HEK293 (cell line): ENCODE results near the gene KIAA0753.

Experiments used
- CTCF ChIA-PET: fragments of 350-600 bp; formaldehyde crosslinking; extraction: SDS; loops from one replicate; lab custom pipeline; 2021; ENCODE audit warnings: antibody characterized with exemption; lab: Yijun Ruan, JAX
- POLR2A ChIA-PET: fragments of 300-600 bp; formaldehyde crosslinking; extraction: SDS; loops from one replicate; lab custom pipeline; 2020; ENCODE audit warnings: antibody characterized with exemption, inconsistent platforms; lab: Yijun Ruan, JAX
- H3K27ac ChIP-seq: fragments of 200-500 bp; sonication (Bioruptor generic); 2 replicates; pipeline ENCODE4 v1.5.1; 2014; ENCODE audit warnings: low read depth, low read length, control low read depth, inconsistent platforms; ENCODE audit errors: extremely low read depth
- H3K36me3 ChIP-seq, 2 experiments: fragments of 200-500 bp in 1 of 2; sonication (Bioruptor generic) in 1 of 2; 1 replicate in 1 of 2; 2 replicates in 1 of 2; pipeline ENCODE4 v1.5.1; 2014 to 2017; ENCODE audit warnings: inconsistent platforms in 2 of 2, low read length in 2 of 2; ENCODE audit not compliant: control insufficient read depth in 2 of 2, insufficient read depth in 1 of 2
- H3K4me1 ChIP-seq: fragments of 200-500 bp; sonication (Bioruptor generic); 2 replicates; pipeline ENCODE4 v1.5.1; 2014; ENCODE audit warnings: mild to moderate bottlenecking, low read length, inconsistent platforms; ENCODE audit not compliant: control insufficient read depth, insufficient read depth
- H3K4me3 ChIP-seq: 2 replicates; pipeline ENCODE4 v1.5.1; 2011; ENCODE audit warnings: low read depth, mild to moderate bottlenecking, control low read depth, low read length, moderate library complexity
- H3K9me3 ChIP-seq: fragments of 200-500 bp; sonication (Bioruptor generic); 2 replicates; pipeline ENCODE4 v1.5.1; 2014; ENCODE audit warnings: low read depth, low read length, inconsistent platforms; ENCODE audit not compliant: control insufficient read depth, insufficient read depth
- ATF2 ChIP-seq: fragments of 450-650 bp; formaldehyde crosslinking; IDR thresholded peaks from 2 replicates; pipeline ENCODE4 v1.5.1; 2016; ENCODE audit warnings: missing biosample characterization, missing genetic modification characterization, low read depth
- BCL11B ChIP-seq: fragments of 450-650 bp; formaldehyde crosslinking; IDR thresholded peaks from 2 replicates; pipeline ENCODE4 v1.5.1; 2016; ENCODE audit warnings: low read depth, missing biosample characterization, missing genetic modification characterization
- BCL6B ChIP-seq: fragments of 450-650 bp; formaldehyde crosslinking; IDR thresholded peaks from 2 replicates; pipeline ENCODE4 v1.5.1; 2017; ENCODE audit warnings: missing biosample characterization, missing genetic modification characterization
- FEZF1 ChIP-seq: fragments of 450-650 bp; formaldehyde crosslinking; IDR thresholded peaks from 2 replicates; pipeline ENCODE4 v1.5.1; 2016; ENCODE audit warnings: missing biosample characterization, missing genetic modification characterization
- GLI2 ChIP-seq: fragments of 450-650 bp; formaldehyde crosslinking; IDR thresholded peaks from 2 replicates; pipeline ENCODE4; 2017; ENCODE audit warnings: missing biosample characterization, missing genetic modification characterization, low read depth, borderline replicate concordance
- GLIS2 ChIP-seq: fragments of 450-650 bp; formaldehyde crosslinking; IDR thresholded peaks from 2 replicates; pipeline ENCODE4 v1.5.1; 2016; ENCODE audit warnings: missing biosample characterization, missing genetic modification characterization
- HOXA7 ChIP-seq: sonication (generic); formaldehyde crosslinking; IDR thresholded peaks from 2 replicates; pipeline ENCODE4 v1.8.1; 2022; ENCODE audit warnings: missing genetic modification reagents, borderline replicate concordance
- KLF16 ChIP-seq: fragments of 450-650 bp; formaldehyde crosslinking; IDR thresholded peaks from 2 replicates; pipeline ENCODE4 v1.5.1; 2017; ENCODE audit warnings: missing biosample characterization, missing genetic modification characterization
- PRDM2 ChIP-seq: fragments of 450-650 bp; formaldehyde crosslinking; IDR thresholded peaks from 2 replicates; pipeline ENCODE4 v1.5.1; 2016; ENCODE audit warnings: missing biosample characterization, missing genetic modification characterization, borderline replicate concordance
- RBAK ChIP-seq: fragments of 450-650 bp; formaldehyde crosslinking; IDR thresholded peaks from 2 replicates; pipeline ENCODE4 v1.5.1; 2016; ENCODE audit warnings: missing biosample characterization, missing genetic modification characterization
- REST ChIP-seq: fragments of 450-650 bp; formaldehyde crosslinking; IDR thresholded peaks from 2 replicates; pipeline ENCODE4 v1.5.1; 2016; ENCODE audit warnings: missing biosample characterization, missing genetic modification characterization
- ZBTB44 ChIP-seq: fragments of 450-650 bp; IDR thresholded peaks from 2 replicates; pipeline ENCODE4 v1.5.1; 2018; ENCODE audit warnings: missing biosample characterization, mild to moderate bottlenecking, missing genetic modification characterization
- ZBTB7A ChIP-seq: fragments of 450-650 bp; formaldehyde crosslinking; IDR thresholded peaks from 2 replicates; pipeline ENCODE4 v1.5.1; 2016; ENCODE audit warnings: low read depth, missing biosample characterization, missing genetic modification characterization
- ZEB2 ChIP-seq: fragments of 450-650 bp; formaldehyde crosslinking; IDR thresholded peaks from 2 replicates; pipeline ENCODE4 v1.5.1; 2016; ENCODE audit warnings: missing biosample characterization, missing genetic modification characterization
- ZNF148 ChIP-seq: fragments of 450-650 bp; formaldehyde crosslinking; IDR thresholded peaks from 2 replicates; pipeline ENCODE4 v1.5.0; 2017; ENCODE audit warnings: missing biosample characterization, missing genetic modification characterization, borderline replicate concordance
- ZNF398 ChIP-seq: fragments of 450-650 bp; formaldehyde crosslinking; IDR thresholded peaks from 2 replicates; pipeline ENCODE4 v1.5.1; 2017; ENCODE audit warnings: missing biosample characterization, missing genetic modification characterization
- ZNF48 ChIP-seq: fragments of 450-650 bp; formaldehyde crosslinking; IDR thresholded peaks from 2 replicates; pipeline ENCODE4 v1.5.1; 2016; ENCODE audit warnings: missing biosample characterization, missing genetic modification characterization
- ZNF560 ChIP-seq: fragments of 450-650 bp; formaldehyde crosslinking; IDR thresholded peaks from 2 replicates; pipeline ENCODE4 v1.5.1; 2017; ENCODE audit warnings: missing biosample characterization, missing genetic modification characterization, borderline replicate concordance
- ZNF660 ChIP-seq: fragments of 450-650 bp; IDR thresholded peaks from 2 replicates; pipeline ENCODE4 v1.5.1; 2018; ENCODE audit warnings: missing biosample characterization, mild to moderate bottlenecking, missing genetic modification characterization

KIAA0753 gene

GRCh38 chr17:6544011-6544370 lies 96.5 kb downstream of the KIAA0753 start:
- CTCF ChIA-PET: no interaction called here
- POLR2A ChIA-PET: no interaction called here
- Histone ChIP-seq H3K4me1 (no peaks in the 10 kb centered on the region), H3K9me3 (no peaks in the 10 kb centered on the region), H3K27ac (no peak overlapping the region), H3K36me3 (no peaks in the 10 kb centered on the region), H3K4me3 (no peak overlapping the region)
- no peak for TF ChIP-seq GLIS2
- no peak for TF ChIP-seq ZNF560 (tag by site-specific recombination)
- no peak for TF ChIP-seq GLI2 (tag by site-specific recombination)
- TF ChIP-seq BCL11B: no peak
- no peak for TF ChIP-seq REST (tag by site-specific recombination)
- TF ChIP-seq ATF2 (tag by site-specific recombination): no peak
- no peak for TF ChIP-seq ZEB2
- TF ChIP-seq FEZF1 (tag by site-specific recombination): no peak
- no peak for TF ChIP-seq PRDM2 (tag by site-specific recombination)
- TF ChIP-seq BCL6B: no peak
- no peak for TF ChIP-seq ZNF660 (tag by site-specific recombination)
- no peak for TF ChIP-seq KLF16 (tag by site-specific recombination)
- TF ChIP-seq ZNF48 (tag by site-specific recombination): no peak
- no peak for TF ChIP-seq RBAK
- no peak for TF ChIP-seq ZNF148 (tag by site-specific recombination)
- no peak for TF ChIP-seq ZNF398
- TF ChIP-seq ZBTB44: no peak
- no peak for TF ChIP-seq HOXA7 (CRISPR knock-in tag)
- TF ChIP-seq ZBTB7A (tag by site-specific recombination): no peak
